PC-3 (cell line): ENCODE results near the gene CLDN19.

ENCODE experiments used
- EZH2 ChIP-seq: fragments of 300-600 bp; sonication (generic); IDR thresholded peaks from one replicate; pipeline ENCODE4 v1.6.1; 2017; ENCODE audit warnings: antibody characterized with exemption, mild to moderate bottlenecking, low read length; ENCODE audit not compliant: unreplicated experiment
- TF ChIP-seq, protein P1 (sequence below): fragments of 300-600 bp; sonication (generic); conservative IDR thresholded peaks from 2 replicates; pipeline ENCODE4 v1.5.1; 2017; ENCODE audit warnings: antibody characterized with exemption, low read depth, mild to moderate bottlenecking, low read length

DNA sequence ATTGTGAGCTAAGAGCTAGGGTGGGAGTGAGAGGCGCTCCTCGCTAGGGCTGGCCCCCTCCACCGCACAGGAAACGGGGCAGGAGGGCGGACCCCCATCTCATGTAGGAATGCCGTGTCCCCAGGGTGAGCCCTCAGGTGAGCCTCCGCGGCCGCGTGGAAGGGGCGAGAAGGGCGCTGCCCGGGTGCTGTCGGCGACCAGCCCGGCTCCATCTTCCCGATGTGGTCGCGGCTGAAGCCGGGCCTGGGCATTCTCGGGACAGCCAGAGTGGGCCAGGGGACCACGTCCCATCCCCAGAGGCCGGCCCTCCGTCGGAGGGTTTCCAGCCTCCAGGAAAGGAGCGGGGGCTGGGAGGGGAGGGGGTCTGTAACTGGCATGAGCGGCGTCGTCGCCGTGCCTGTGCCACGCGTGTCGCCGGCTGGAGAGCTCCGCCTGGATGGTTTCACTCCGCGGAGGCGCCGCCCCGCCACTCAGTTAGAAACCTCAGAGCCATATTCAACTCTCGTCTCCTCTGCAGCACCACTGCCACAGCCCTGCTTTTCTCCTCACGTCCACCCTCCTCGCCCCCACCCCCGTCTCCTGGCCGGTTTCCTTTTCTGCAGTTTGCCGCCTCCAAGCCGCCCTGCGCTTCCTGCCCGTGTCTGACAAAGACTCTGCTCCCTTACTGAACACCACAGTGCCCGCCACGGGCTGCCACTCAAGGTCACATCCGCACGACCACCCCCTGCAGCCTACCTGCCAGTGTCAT is 45.1 kb upstream of the CLDN19 start, which contains the start of gene TMEM269:
- TF ChIP-seq, protein P1, sequence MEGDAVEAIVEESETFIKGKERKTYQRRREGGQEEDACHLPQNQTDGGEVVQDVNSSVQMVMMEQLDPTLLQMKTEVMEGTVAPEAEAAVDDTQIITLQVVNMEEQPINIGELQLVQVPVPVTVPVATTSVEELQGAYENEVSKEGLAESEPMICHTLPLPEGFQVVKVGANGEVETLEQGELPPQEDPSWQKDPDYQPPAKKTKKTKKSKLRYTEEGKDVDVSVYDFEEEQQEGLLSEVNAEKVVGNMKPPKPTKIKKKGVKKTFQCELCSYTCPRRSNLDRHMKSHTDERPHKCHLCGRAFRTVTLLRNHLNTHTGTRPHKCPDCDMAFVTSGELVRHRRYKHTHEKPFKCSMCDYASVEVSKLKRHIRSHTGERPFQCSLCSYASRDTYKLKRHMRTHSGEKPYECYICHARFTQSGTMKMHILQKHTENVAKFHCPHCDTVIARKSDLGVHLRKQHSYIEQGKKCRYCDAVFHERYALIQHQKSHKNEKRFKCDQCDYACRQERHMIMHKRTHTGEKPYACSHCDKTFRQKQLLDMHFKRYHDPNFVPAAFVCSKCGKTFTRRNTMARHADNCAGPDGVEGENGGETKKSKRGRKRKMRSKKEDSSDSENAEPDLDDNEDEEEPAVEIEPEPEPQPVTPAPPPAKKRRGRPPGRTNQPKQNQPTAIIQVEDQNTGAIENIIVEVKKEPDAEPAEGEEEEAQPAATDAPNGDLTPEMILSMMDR: no peak
- no peak for TF ChIP-seq EZH2
